Thoracic aorta (tissue), 2 donors: ENCODE results near the gene SUMF2. TPM values are rescaled to one million over a fixed set of nuclear protein-coding genes. Genes with fewer than 3 reads are reported as not detected.
"Not testable (repeated sequence)": the region's sequence is repeated elsewhere in the genome, so short reads cannot be mapped to it uniquely, and the experiment has no call there.

ENCODE experiments used
- ATAC-seq: fragments of 150-250 bp; one replicate; pipeline ENCODE4 v1.8.0; 2017; ENCODE audit warnings: low read depth; ENCODE audit not compliant: insufficient number of reproducible peaks, low FRiP score
- DNase-seq: peaks from one replicate; pipeline ENCODE4 v3.0.0-alpha.2; 2020; ENCODE audit warnings: low spot score
- H3K27ac ChIP-seq, 2 donors: fragments of 200-600 bp; sonication (generic); 1 replicate in 1 of 2; 2 replicates in 1 of 2; pipeline ENCODE4 v1.5.1; 2016; ENCODE audit warnings: mild to moderate bottlenecking in 2 of 2, moderate library complexity in 2 of 2
- H3K27me3 ChIP-seq: fragments of 200-600 bp; sonication (generic); replicated peaks from 2 replicates; pipeline ENCODE4 v1.6.0; 2016; ENCODE audit warnings: mild to moderate bottlenecking; ENCODE audit not compliant: insufficient read depth
- H3K36me3 ChIP-seq: fragments of 200-600 bp; sonication (generic); one replicate; pipeline ENCODE4 v1.5.1; 2016
- H3K4me1 ChIP-seq, 2 donors: fragments of 200-600 bp; sonication (generic); 1 replicate in 1 of 2; 2 replicates in 1 of 2; pipeline versions ENCODE4 v1.5.1 to v1.6.0; 2016; ENCODE audit warnings: low read depth in 2 of 2, mild to moderate bottlenecking in 1 of 2; ENCODE audit not compliant: control insufficient read depth in 1 of 2
- H3K4me3 ChIP-seq: fragments of 200-600 bp; sonication (generic); 2 replicates; pipeline ENCODE4 v1.5.1; 2016; ENCODE audit warnings: mild to moderate bottlenecking
- H3K9me3 ChIP-seq: fragments of 200-600 bp; sonication (generic); 2 replicates; pipeline ENCODE4 v1.5.1; 2016
- total RNA-seq, 2 donors: library from RNA; depleted of rRNA; stranded (reverse); fragments of >200 nt; gene quantifications; one replicate each; pipeline versions ENCODE4 v1.1.0 to v1.2.3, GENCODE V29; 2016
- TF ChIP-seq, protein P1 (sequence below): fragments of 200-600 bp; sonication (generic); IDR thresholded peaks from one replicate; pipeline ENCODE4 v1.5.1; 2019; ENCODE audit warnings: antibody characterized with exemption

SUMF2 gene
- total RNA-seq, 2 donors from 2014 or later: 102 to 151 TPM

GRCh38 chr7:56106108-56107073 lies 42.3 kb downstream of the SUMF2 start, which contains the start of gene CHCHD2:
TSS of gene CHCHD2 (minus strand) at chr7:56106476. CDS start at chr7:56106413, 63 bp downstream.
- Histone ChIP-seq H3K4me3 (peak within 1 kb of the TSS; percentile 93), H3K9me3 (no peaks in the 10 kb centered on the region), H3K27me3 (no peaks in the 10 kb centered on the region), H3K4me1 (peaks cover 16 to 27% of the 10 kb centered on the region in 2 donors), H3K36me3 (peaks cover 27% of the 10 kb centered on the region), H3K27ac (peak within 1 kb of the TSS; percentile 88 to 94)
- ATAC-seq: peak; percentile 97
- TF ChIP-seq, protein P1, sequence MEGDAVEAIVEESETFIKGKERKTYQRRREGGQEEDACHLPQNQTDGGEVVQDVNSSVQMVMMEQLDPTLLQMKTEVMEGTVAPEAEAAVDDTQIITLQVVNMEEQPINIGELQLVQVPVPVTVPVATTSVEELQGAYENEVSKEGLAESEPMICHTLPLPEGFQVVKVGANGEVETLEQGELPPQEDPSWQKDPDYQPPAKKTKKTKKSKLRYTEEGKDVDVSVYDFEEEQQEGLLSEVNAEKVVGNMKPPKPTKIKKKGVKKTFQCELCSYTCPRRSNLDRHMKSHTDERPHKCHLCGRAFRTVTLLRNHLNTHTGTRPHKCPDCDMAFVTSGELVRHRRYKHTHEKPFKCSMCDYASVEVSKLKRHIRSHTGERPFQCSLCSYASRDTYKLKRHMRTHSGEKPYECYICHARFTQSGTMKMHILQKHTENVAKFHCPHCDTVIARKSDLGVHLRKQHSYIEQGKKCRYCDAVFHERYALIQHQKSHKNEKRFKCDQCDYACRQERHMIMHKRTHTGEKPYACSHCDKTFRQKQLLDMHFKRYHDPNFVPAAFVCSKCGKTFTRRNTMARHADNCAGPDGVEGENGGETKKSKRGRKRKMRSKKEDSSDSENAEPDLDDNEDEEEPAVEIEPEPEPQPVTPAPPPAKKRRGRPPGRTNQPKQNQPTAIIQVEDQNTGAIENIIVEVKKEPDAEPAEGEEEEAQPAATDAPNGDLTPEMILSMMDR: no peak
- peak; percentile 90 for DNase-seq

- H3K36me3 ChIP-seq: peaks cover 12% of the 10 kb centered on the region
- ATAC-seq (no peak), DNase-seq (no peak)
- no peaks in the 10 kb centered on the region for H3K9me3 ChIP-seq
- peak overlapping the region in 1 of 2 donors; percentile 88 for H3K27ac ChIP-seq
- no peak overlapping the region for H3K4me3 ChIP-seq
- H3K27me3 ChIP-seq: no peaks in the 10 kb centered on the region
- peaks cover 16 to 27% of the 10 kb centered on the region in 2 donors for H3K4me1 ChIP-seq
- TF ChIP-seq, protein P1: no peak
Measured at GRCh38 chr7:56107954-56108258, 43.8 kb downstream of the SUMF2 start.

- H3K36me3 ChIP-seq: no peaks in the 10 kb centered on the region
- peaks cover 7% of the 10 kb centered on the region in 2 donors for H3K4me1 ChIP-seq
- no peak for DNase-seq
- TF ChIP-seq, protein P1: no peak
- no peaks in the 10 kb centered on the region for H3K9me3 ChIP-seq
- H3K27ac ChIP-seq: no peak overlapping the region
- H3K4me3 ChIP-seq: no peak overlapping the region
- no peak for ATAC-seq
- H3K27me3 ChIP-seq: no peaks in the 10 kb centered on the region
Measured at GRCh38 chr7:56110611-56111010, 46.5 kb downstream of the SUMF2 start.

DNA sequence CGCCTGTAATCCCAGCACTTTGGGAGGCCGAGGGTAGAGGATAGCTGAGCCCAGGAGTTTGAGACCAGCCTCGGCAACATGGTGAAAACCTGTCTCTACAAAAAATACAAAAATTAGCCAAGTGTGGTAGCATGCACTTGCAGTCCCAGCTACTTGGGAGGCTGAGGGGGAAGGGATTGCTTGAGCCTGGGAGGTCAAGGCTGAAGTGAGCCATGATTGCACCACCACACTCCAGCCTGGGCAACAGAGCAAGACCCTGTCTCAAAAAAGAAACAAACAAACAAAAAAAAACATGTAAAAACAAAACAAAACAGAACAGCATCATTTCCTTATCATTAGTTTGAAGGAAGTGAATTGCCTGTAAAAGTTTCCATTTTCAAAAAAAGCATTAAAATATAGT lies 48.2 kb downstream of the SUMF2 start:
- not testable (repeated sequence) for H3K4me3 ChIP-seq, H3K27ac ChIP-seq

DNA sequence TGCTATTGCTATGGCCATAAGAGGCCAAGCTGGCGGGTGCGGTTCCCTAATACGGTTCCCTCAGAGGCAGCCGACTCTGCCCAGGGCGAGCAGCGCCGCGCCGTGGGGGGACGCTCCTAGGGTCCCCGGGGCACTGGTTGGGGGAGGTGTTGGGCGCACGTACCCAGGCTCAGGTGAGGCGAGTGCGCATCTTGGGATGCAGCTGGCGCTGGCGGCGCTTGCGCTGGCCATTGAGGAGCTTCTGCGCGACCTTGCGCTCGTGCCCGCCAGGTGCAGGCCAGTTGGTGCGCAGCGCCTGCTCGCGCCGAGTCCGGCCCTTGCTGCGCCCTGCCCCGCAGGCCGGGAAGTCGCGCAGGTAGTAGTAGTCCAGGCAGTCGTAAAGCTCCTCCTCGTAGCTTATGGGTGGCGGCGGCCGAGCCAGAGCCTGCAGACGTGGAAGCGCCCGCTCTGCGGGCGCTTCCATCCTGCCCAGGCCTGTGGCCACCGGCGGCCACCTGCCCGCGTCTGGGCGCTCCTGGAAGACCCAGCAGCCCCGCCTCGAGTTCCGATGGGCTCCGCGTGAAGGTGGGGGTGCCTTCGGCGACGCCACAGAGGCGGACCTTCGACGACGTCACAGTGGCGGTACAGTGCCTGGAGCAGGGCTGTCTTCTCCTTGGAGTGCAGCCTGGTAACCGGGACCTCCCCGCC lies 51.9 kb downstream of the SUMF2 start, which contains the start of gene NUPR2:
Gene NUPR2 (minus strand): TSS at position 566 of the 687 bp plus-strand sequence. CDS start 103 bp downstream, at position 463.
- TF ChIP-seq, protein P1: no peak
- H3K36me3 ChIP-seq: no peaks in the 10 kb centered on the region
- H3K4me3 ChIP-seq: peak within 1 kb of the TSS; percentile 68
- H3K9me3 ChIP-seq: no peaks in the 10 kb centered on the region
- no peaks in the 10 kb centered on the region for H3K4me1 ChIP-seq
- ATAC-seq (no peak), DNase-seq (no peak)
- H3K27me3 ChIP-seq: no peaks in the 10 kb centered on the region
- peak within 1 kb of the TSS in 1 of 2 donors; percentile 19 for H3K27ac ChIP-seq

More for the DNA sequence above, 48.2 kb downstream of the SUMF2 start:
- H3K27me3 ChIP-seq, H3K4me1 ChIP-seq, ATAC-seq, H3K9me3 ChIP-seq, DNase-seq, H3K36me3 ChIP-seq: not testable (repeated sequence)
